A549 (cell line): ENCODE results near the gene ITSN1. TPM values are rescaled to one million over a fixed set of nuclear protein-coding genes. Genes with fewer than 3 reads are reported as not detected.
A peak's percentile ranks its signal among the peaks of the same experiment; 100 is the strongest.

Experiments
- ATAC-seq, 2 experiments: fragments of 200-7000 bp in 1 of 2; fragments of >200 bp in 1 of 2; cut with Nextera tagmentation in 1 of 2; cut with Tn5 transposase in 1 of 2; 3 replicates each; pipeline versions ENCODE4 v1.8.0 to v1.9.1; 2018 to 2020; ENCODE audit warnings: mild to moderate bottlenecking in 1 of 2, moderate library complexity in 1 of 2
- CTCF ChIA-PET: fragments of 300-600 bp; sonication (Branson Sonifier 250); formaldehyde crosslinking; extraction: SDS; loops from one replicate; lab custom pipeline; 2021; ENCODE audit warnings: antibody characterized with exemption, inconsistent platforms; lab: Yijun Ruan, JAX
- POLR2A ChIA-PET: fragments of 350-600 bp; formaldehyde crosslinking; extraction: SDS; loops from one replicate; lab custom pipeline; 2021; ENCODE audit warnings: antibody characterized with exemption, inconsistent platforms; lab: Yijun Ruan, JAX
- DNase-seq, 2 experiments: peaks; one replicate each; pipeline versions ENCODE4 v3.0.0 to v3.0.0-alpha.2; 2011 to 2016; ENCODE audit warnings: low read depth in 1 of 2, low spot score in 1 of 2
- FAIRE-seq: peaks from 2 replicates; lab custom pipeline; 2011; peaks lifted over from hg19 to GRCh38; lab: Jason Lieb, UNC
- H3K27ac ChIP-seq, 2 experiments: fragments of >200 bp; sonication (Bioruptor Twin); formaldehyde crosslinking; 3 replicates each; pipeline ENCODE4 v1.5.1; 2016 to 2017
- H3K4me1 ChIP-seq: fragments of >200 bp; sonication (Bioruptor Twin); formaldehyde crosslinking; 3 replicates; pipeline ENCODE4 v1.6.1; 2016
- H3K4me2 ChIP-seq: fragments of >200 bp; sonication (Bioruptor Twin); formaldehyde crosslinking; 3 replicates; pipeline ENCODE4 v1.6.1; 2016
- H3K4me3 ChIP-seq: fragments of >200 bp; sonication (Bioruptor Twin); formaldehyde crosslinking; 3 replicates; pipeline ENCODE4 v1.5.1; 2016
- H3K9me3 ChIP-seq: fragments of >200 bp; sonication (Bioruptor Twin); formaldehyde crosslinking; 3 replicates; pipeline ENCODE4 v1.6.1; 2016
- CHD4 ChIP-seq: fragments of 200-600 bp; sonication (generic); IDR thresholded peaks from 2 replicates; pipeline ENCODE4 v1.6.1; 2016; ENCODE audit warnings: antibody characterized with exemption, mild to moderate bottlenecking, borderline replicate concordance
- FOSL2 ChIP-seq, 2 experiments: fragments of 450-650 bp in 1 of 2; fragments of >200 bp in 1 of 2; sonication (Bioruptor Twin) in 1 of 2; formaldehyde crosslinking; IDR thresholded peaks; 2 replicates each; pipeline versions ENCODE4 v1.5.0 to v1.6.1; 2016 to 2020; ENCODE audit warnings: mild to moderate bottlenecking in 1 of 2, moderate library complexity in 1 of 2
- HEYL ChIP-seq: fragments of 250-450 bp; sonication (Bioruptor Pico); IDR thresholded peaks from 2 replicates; pipeline ENCODE4 v1.8.0; 2021; ENCODE audit warnings: mild to moderate bottlenecking, moderate library complexity
- HOXA7 ChIP-seq: fragments of 250-450 bp; sonication (Bioruptor Pico); IDR thresholded peaks from 2 replicates; pipeline ENCODE4 v1.5.0; 2020; ENCODE audit warnings: mild to moderate bottlenecking, moderate library complexity
- JUN ChIP-seq, 2 experiments: fragments of >200 bp; sonication (Bioruptor Twin); formaldehyde crosslinking; IDR thresholded peaks; 2 replicates in 1 of 2; 3 replicates in 1 of 2; pipeline ENCODE4 v1.6.1; 2016 to 2017
- JUNB ChIP-seq: fragments of >200 bp; sonication (Bioruptor Twin); formaldehyde crosslinking; IDR thresholded peaks from 2 replicates; pipeline ENCODE4 v1.6.1; 2016
- MAFK ChIP-seq: fragments of 450-650 bp; IDR thresholded peaks from 2 replicates; pipeline ENCODE4 v1.6.1; 2014; ENCODE audit not compliant: partially characterized antibody
- MAZ ChIP-seq: fragments of 150-350 bp; IDR thresholded peaks from 2 replicates; pipeline ENCODE4 v1.6.1; 2014; ENCODE audit warnings: antibody characterized with exemption, low read depth, low read length, borderline replicate concordance
- NFE2L2 ChIP-seq: fragments of 150-350 bp; conservative IDR thresholded peaks from 2 replicates; pipeline ENCODE4 v1.6.1; 2014; ENCODE audit warnings: low read length
- NR3C1 ChIP-seq: fragments of >200 bp; sonication (Bioruptor Twin); formaldehyde crosslinking; IDR thresholded peaks from 3 replicates; pipeline ENCODE4 v1.6.1; 2017
- SMC3 ChIP-seq: fragments of >200 bp; sonication (Bioruptor Twin); formaldehyde crosslinking; IDR thresholded peaks from 3 replicates; pipeline ENCODE4 v1.6.1; 2018; ENCODE audit warnings: inconsistent platforms
- TFCP2L1 ChIP-seq: fragments of 250-450 bp; sonication (Bioruptor Pico); IDR thresholded peaks from 2 replicates; pipeline ENCODE4 v1.5.0; 2021; ENCODE audit warnings: mild to moderate bottlenecking
- TP53 ChIP-seq: fragments of 250-450 bp; sonication (Bioruptor Pico); IDR thresholded peaks from 2 replicates; pipeline ENCODE4 v1.5.0; 2021; ENCODE audit warnings: mild to moderate bottlenecking, moderate library complexity
- ZC3H11A ChIP-seq: fragments of 450-650 bp; IDR thresholded peaks from 2 replicates; pipeline ENCODE4 v1.6.1; 2014; ENCODE audit warnings: antibody characterized with exemption, mild to moderate bottlenecking
- ZFP36 ChIP-seq: fragments of 450-650 bp; IDR thresholded peaks from 2 replicates; pipeline ENCODE4 v1.6.1; 2014; ENCODE audit warnings: borderline replicate concordance; ENCODE audit not compliant: partially characterized antibody
- WGBS: methylation state at CpG from one replicate; pipeline ENCODE4 v1.1.6; 2017; ENCODE audit errors: missing lambda C conversion rate; 5-methylcytosine and 5-hydroxymethylcytosine counted together
- polyA plus RNA-seq, 4 experiments: library from polyadenylated mRNA; depleted of rRNA in 3 of 4; stranded (reverse); fragments of >200 nt; fragmentation: RNase III in 1 of 4; extraction: RNeasy Plus Mini Kit Qiagen cat#74134 plus additional on column Dnase treatment in 1 of 4; gene quantifications; 2 replicates in 3 of 4; 3 replicates in 1 of 4; pipeline ENCODE4 v1.2.3, GENCODE V29; 2011 to 2017
- TF ChIP-seq, protein P1 (sequence below): IDR thresholded peaks from 2 replicates; pipeline ENCODE4 v1.6.1; 2012
- TF ChIP-seq, protein P2 (sequence below): fragments of >200 bp; sonication (Bioruptor Twin); formaldehyde crosslinking; IDR thresholded peaks from 2 replicates; pipeline ENCODE4 v1.6.1; 2016
- TF ChIP-seq, protein P3 (sequence below): fragments of >200 bp; sonication (Bioruptor Twin); formaldehyde crosslinking; IDR thresholded peaks from 3 replicates; pipeline ENCODE4 v1.6.1; 2016
- TF ChIP-seq, protein P4 (sequence below): fragments of 250-450 bp; sonication (Bioruptor Pico); IDR thresholded peaks from 2 replicates; pipeline ENCODE4 v1.5.0; 2020; ENCODE audit warnings: low read depth, mild to moderate bottlenecking, moderate library complexity
- TF ChIP-seq, protein P5 (sequence below): IDR thresholded peaks from 2 replicates; pipeline ENCODE4 v1.6.1; 2012
- TF ChIP-seq, protein P6 (sequence below): fragments of 450-650 bp; IDR thresholded peaks from 2 replicates; pipeline ENCODE4 v1.6.1; 2014; ENCODE audit warnings: antibody characterized with exemption

The ITSN1 gene
- polyA plus RNA-seq, 2 of the 4 experiments (the other 2 are of a cell fraction): 15.2 to 23.7 TPM

DNA sequence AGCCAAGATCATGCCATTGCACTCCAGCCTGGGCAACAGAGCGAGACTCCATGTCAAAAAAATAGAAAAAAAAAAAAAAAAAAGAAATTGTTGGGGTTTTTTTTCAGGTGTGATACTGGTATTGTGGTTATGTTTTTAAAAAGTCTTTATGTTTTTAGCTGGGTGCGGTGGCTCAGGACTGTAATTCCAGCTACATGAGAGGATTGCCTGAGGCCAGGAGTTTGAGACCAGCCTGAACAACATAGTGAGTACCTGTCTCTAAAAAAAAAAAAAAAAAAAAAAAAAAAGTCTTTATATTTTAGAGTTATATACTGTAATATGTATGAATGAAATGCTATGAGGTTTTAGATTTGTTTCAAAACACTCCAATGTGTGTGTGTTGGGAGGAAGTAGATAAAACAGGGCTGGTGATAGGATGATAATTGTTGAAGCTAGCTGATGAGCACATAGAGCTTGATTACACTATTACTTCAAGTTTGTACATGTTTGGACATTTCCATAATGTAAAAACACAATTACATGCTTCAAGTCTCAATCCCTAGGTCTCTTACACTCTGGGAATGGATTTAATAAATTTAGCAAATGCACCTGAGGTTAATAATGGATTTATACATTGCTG lies 303.5 kb downstream of the ITSN1 start:
- Histone ChIP-seq H3K4me2 (no peak overlapping the region), H3K9me3 (no peaks in the 10 kb centered on the region), H3K4me3 (no peak overlapping the region), H3K27ac (no peak overlapping the region), H3K4me1 (peaks cover 19% of the 10 kb centered on the region)
- CTCF ChIA-PET: interaction anchor here (0.6 to 6.5 kb wide), 3 partner anchors 22 to 1461 kb away, joined by 3 to 38 read pairs (median 3); no protein-coding TSS in a partner anchor
- POLR2A ChIA-PET: no interaction called here
- 94% methylated on average over 2 of the region's 2 CpGs for WGBS
- no peak for ATAC-seq
- no peak for DNase-seq
- TF ChIP-seq, protein P1, sequence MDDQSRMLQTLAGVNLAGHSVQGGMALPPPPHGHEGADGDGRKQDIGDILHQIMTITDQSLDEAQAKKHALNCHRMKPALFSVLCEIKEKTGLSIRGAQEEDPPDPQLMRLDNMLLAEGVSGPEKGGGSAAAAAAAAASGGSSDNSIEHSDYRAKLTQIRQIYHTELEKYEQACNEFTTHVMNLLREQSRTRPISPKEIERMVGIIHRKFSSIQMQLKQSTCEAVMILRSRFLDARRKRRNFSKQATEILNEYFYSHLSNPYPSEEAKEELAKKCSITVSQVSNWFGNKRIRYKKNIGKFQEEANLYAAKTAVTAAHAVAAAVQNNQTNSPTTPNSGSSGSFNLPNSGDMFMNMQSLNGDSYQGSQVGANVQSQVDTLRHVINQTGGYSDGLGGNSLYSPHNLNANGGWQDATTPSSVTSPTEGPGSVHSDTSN: no peak
- TF ChIP-seq, protein P2, sequence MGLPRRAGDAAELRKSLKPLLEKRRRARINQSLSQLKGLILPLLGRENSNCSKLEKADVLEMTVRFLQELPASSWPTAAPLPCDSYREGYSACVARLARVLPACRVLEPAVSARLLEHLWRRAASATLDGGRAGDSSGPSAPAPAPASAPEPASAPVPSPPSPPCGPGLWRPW: no peak
- TF ChIP-seq NR3C1 (no peak), NFE2L2 (no peak), JUNB (no peak), HOXA7 (CRISPR knock-in tag) (no peak), TFCP2L1 (CRISPR knock-in tag) (no peak), MAZ (no peak), HEYL (CRISPR knock-in tag) (no peak), TP53 (CRISPR knock-in tag) (no peak), ZFP36 (no peak), SMC3 (no peak), CHD4 (no peak)
- TF ChIP-seq, protein P3, sequence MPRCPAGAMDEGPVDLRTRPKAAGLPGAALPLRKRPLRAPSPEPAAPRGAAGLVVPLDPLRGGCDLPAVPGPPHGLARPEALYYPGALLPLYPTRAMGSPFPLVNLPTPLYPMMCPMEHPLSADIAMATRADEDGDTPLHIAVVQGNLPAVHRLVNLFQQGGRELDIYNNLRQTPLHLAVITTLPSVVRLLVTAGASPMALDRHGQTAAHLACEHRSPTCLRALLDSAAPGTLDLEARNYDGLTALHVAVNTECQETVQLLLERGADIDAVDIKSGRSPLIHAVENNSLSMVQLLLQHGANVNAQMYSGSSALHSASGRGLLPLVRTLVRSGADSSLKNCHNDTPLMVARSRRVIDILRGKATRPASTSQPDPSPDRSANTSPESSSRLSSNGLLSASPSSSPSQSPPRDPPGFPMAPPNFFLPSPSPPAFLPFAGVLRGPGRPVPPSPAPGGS: no peak
- TF ChIP-seq, protein P4, sequence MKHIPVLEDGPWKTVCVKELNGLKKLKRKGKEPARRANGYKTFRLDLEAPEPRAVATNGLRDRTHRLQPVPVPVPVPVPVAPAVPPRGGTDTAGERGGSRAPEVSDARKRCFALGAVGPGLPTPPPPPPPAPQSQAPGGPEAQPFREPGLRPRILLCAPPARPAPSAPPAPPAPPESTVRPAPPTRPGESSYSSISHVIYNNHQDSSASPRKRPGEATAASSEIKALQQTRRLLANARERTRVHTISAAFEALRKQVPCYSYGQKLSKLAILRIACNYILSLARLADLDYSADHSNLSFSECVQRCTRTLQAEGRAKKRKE (CRISPR knock-in tag): no peak
- no peak for FAIRE-seq

DNA sequence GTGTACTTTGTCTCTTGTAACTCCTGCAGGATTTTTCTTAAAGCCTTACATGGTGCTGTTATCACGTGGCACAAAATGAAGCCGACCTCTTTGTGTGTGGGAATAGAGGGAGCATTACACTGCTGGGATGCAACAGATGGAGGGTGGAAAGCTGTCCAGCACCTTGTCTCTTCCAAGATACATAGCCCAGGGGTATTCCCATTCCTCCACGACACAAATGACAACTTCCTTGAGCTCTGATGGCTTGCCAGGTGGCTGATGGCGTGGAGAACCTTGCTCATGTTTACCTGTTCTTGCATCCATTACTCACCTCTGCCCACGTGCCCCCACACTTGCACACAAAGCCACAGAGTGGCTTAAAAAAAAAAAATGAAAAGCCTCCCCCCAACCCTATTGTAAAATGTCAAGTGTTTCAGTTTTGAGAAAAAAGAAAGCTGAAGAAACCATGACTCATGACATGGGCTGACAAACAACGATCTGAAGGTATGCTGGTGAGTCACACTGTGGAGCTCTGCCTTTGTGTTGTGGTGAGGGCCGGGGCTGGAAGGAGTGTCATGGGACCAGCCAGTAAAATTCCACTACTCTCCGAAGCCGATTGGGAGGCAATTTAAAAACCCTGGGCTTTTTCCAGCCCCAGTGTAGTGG lies 305.3 kb downstream of the ITSN1 start:
- Histone ChIP-seq H3K4me3 (peak overlapping the region; percentile 33), H3K27ac (peak overlapping the region; percentile 65 to 83)
- 3% methylated on average over 9 of the region's 9 CpGs for WGBS
- TF ChIP-seq HOXA7 (CRISPR knock-in tag): no peak
- peak in 1 of 2 experiments; percentile 49; a peak in 1 of 5 replicates for TF ChIP-seq JUN (IDR thresholded peaks at IDR 0.05)
- peak; percentile 85 for TF ChIP-seq FOSL2 (IDR thresholded peaks at IDR 0.05)
- peak; percentile 96 for TF ChIP-seq FOSL2 (CRISPR knock-in tag; IDR thresholded peaks at IDR 0.05)
- TF ChIP-seq, protein P5, sequence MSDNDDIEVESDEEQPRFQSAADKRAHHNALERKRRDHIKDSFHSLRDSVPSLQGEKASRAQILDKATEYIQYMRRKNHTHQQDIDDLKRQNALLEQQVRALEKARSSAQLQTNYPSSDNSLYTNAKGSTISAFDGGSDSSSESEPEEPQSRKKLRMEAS: peak; percentile 58; the same call in 1 of the 2 replicates
- TF ChIP-seq JUNB: peak; percentile 75
- TF ChIP-seq, protein P2: no peak
- no peak for TF ChIP-seq ZC3H11A
- peak; percentile 15 for TF ChIP-seq MAFK
- TF ChIP-seq, protein P6, sequence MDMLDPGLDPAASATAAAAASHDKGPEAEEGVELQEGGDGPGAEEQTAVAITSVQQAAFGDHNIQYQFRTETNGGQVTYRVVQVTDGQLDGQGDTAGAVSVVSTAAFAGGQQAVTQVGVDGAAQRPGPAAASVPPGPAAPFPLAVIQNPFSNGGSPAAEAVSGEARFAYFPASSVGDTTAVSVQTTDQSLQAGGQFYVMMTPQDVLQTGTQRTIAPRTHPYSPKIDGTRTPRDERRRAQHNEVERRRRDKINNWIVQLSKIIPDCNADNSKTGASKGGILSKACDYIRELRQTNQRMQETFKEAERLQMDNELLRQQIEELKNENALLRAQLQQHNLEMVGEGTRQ: 0 out of 2 replicates have a peak, but pooled peaks have one; percentile 8
- TF ChIP-seq, all 56 proteins: peak for 6
- FAIRE-seq: no peak
- H3K4me1 ChIP-seq: peaks cover 19% of the 10 kb centered on the region
- peak; percentile 89 to 91 for DNase-seq
- ChIA-PET POLR2A (interaction anchor here (1.0 to 1.2 kb wide), 3 partner anchors 126 to 254 kb away, joined by 5 to 9 read pairs (median 5); partner anchors contain the start of genes MRPS6 and SLC5A3), CTCF (interaction anchor here (1.0 to 6.5 kb wide), 2 partner anchors 9 to 23 kb away, joined by 3 to 38 read pairs; no protein-coding TSS in a partner anchor)
- H3K9me3 ChIP-seq: no peaks in the 10 kb centered on the region
- H3K4me2 ChIP-seq: peak overlapping the region; percentile 80
- peak; percentile 98 to 99 for ATAC-seq
